HCT116 (cell line): ENCODE data around the gene EMILIN2. TPM values are rescaled to one million over a fixed set of nuclear protein-coding genes. Genes with fewer than 3 reads are reported as not detected.
"Not testable (repeated sequence)": the region's sequence is repeated elsewhere in the genome, so short reads cannot be mapped to it uniquely, and the experiment has no call there.

Experiments
- ATAC-seq: fragments of 200-7000 bp; cut with Tn5 transposase; 2 replicates; pipeline ENCODE4 v1.9.1; 2020; ENCODE audit warnings: mild to moderate bottlenecking, moderate library complexity
- BruUV-seq: library from RNA; stranded (reverse); fragments of 400-500 nt; replicated peaks from 2 replicates; lab custom pipeline; 2021; lab: Mats Ljungman, UMichigan
- CTCF ChIA-PET: fragments of 300-600 bp; sonication (Branson Sonifier 250); formaldehyde crosslinking; loops from one replicate; lab custom pipeline; 2021; ENCODE audit warnings: antibody characterized with exemption; lab: Charles Lee
- POLR2A ChIA-PET: fragments of 300-600, 350-600 bp; sonication (Branson Sonifier 250); formaldehyde crosslinking; loops from one replicate; lab custom pipeline; 2021; ENCODE audit warnings: antibody characterized with exemption; lab: Charles Lee
- RAD21 ChIA-PET, 2 experiments: fragments of 300-600 bp; sonication (Branson Sonifier 250); formaldehyde crosslinking; loops; one replicate each; lab custom pipeline; 2023; ENCODE audit warnings: low total read pairs in 2 of 2; ENCODE audit not compliant: uncharacterized antibody in 2 of 2, unreplicated experiment in 2 of 2, low non-redundant PET in 1 of 2; lab: Charles Lee
- DNase-seq: peaks from one replicate; pipeline ENCODE4 v3.0.0-alpha.2; 2010; ENCODE audit warnings: low read depth, low spot score
- H2AFZ ChIP-seq: fragments of 200-600 bp; shearing (Covaris generic), sonication (generic); 2 replicates; pipeline ENCODE4 v1.6.1; 2017; ENCODE audit warnings: low read depth, mixed run types, mixed read lengths, antibody characterized with exemption, low read length; ENCODE audit not compliant: poor library complexity, severe bottlenecking
- H3K27ac ChIP-seq: 2 replicates; pipeline ENCODE4 v1.5.1; 2012; ENCODE audit warnings: low read depth, low read length
- H3K27me3 ChIP-seq: fragments of 200-600 bp; sonication (generic); 2 replicates; pipeline ENCODE4 v1.6.1; 2016; ENCODE audit warnings: mixed run types, low read length, mixed read lengths; ENCODE audit not compliant: insufficient read depth
- H3K36me3 ChIP-seq, 2 experiments: fragments of 200-500 bp in 1 of 2; fragments of 200-600 bp in 1 of 2; sonication (Bioruptor generic) in 1 of 2; sonication (generic) in 1 of 2; 2 replicates each; pipeline versions ENCODE4 v1.5.1 to v1.6.1; 2014 to 2016; ENCODE audit warnings: low read length in 2 of 2, inconsistent platforms in 1 of 2, mixed read lengths in 1 of 2, mixed run types in 1 of 2; ENCODE audit not compliant: insufficient read depth in 2 of 2, control insufficient read depth in 1 of 2
- H3K4me1 ChIP-seq, 2 experiments: fragments of 200-600 bp in 1 of 2; sonication (generic) in 1 of 2; 2 replicates each; pipeline versions ENCODE4 v1.5.1 to v1.6.1; 2012 to 2017; ENCODE audit warnings: low read length in 2 of 2, inconsistent platforms in 1 of 2, mild to moderate bottlenecking in 1 of 2, mixed read lengths in 1 of 2, mixed run types in 1 of 2, moderate library complexity in 1 of 2; ENCODE audit not compliant: insufficient read depth in 2 of 2, control insufficient read depth in 1 of 2
- H3K4me2 ChIP-seq: fragments of 200-600 bp; sonication (generic); 2 replicates; pipeline ENCODE4 v1.6.1; 2017; ENCODE audit warnings: mixed run types, low read length, mixed read lengths
- H3K4me3 ChIP-seq, 2 experiments: fragments of 200-600 bp in 1 of 2; sonication (generic) in 1 of 2; replicated peaks in 1 of 2; 2 replicates each; pipeline ENCODE4 v1.5.1; 2011 to 2016; ENCODE audit warnings: low read length in 2 of 2, control low read depth in 1 of 2, low read depth in 1 of 2, mild to moderate bottlenecking in 1 of 2, mixed read lengths in 1 of 2, mixed run types in 1 of 2
- H3K79me2 ChIP-seq: fragments of 200-600 bp; sonication (generic); 2 replicates; pipeline ENCODE4 v1.6.1; 2017; ENCODE audit warnings: mild to moderate bottlenecking, mixed run types, low read length, moderate library complexity, mixed read lengths; ENCODE audit not compliant: insufficient read depth
- H3K9ac ChIP-seq: fragments of 200-600 bp; sonication (generic); 2 replicates; pipeline ENCODE4 v1.6.1; 2016; ENCODE audit warnings: low read length, mixed read lengths
- H3K9me2 ChIP-seq: fragments of 200-600 bp; sonication (generic), shearing (Covaris generic); 2 replicates; pipeline ENCODE4 v1.6.1; 2017; ENCODE audit warnings: mixed run types, mild to moderate bottlenecking, moderate library complexity; ENCODE audit not compliant: insufficient read depth
- H3K9me3 ChIP-seq, 2 experiments: fragments of 200-500 bp in 1 of 2; fragments of 200-600 bp in 1 of 2; sonication (Bioruptor generic) in 1 of 2; sonication (generic) in 1 of 2; 2 replicates each; pipeline ENCODE4 v1.6.1; 2014 to 2017; ENCODE audit warnings: low read length in 2 of 2, mixed read lengths in 2 of 2, inconsistent platforms in 1 of 2, low read depth in 1 of 2, mild to moderate bottlenecking in 1 of 2, mixed run types in 1 of 2, moderate library complexity in 1 of 2; ENCODE audit not compliant: control insufficient read depth in 1 of 2, insufficient read depth in 1 of 2
- H4K20me1 ChIP-seq: fragments of 200-600 bp; sonication (generic), shearing (Covaris generic); 2 replicates; pipeline ENCODE4 v1.6.1; 2017; ENCODE audit warnings: mixed run types, mild to moderate bottlenecking, moderate library complexity; ENCODE audit not compliant: insufficient read depth
- EGR1 ChIP-seq: IDR thresholded peaks from 2 replicates; pipeline ENCODE4 v1.6.1; 2012; ENCODE audit warnings: low read depth
- EZH2phosphoT487 ChIP-seq: fragments of 200-600 bp; IDR thresholded peaks from 2 replicates; pipeline ENCODE4 v1.6.1; 2018; ENCODE audit warnings: antibody characterized with exemption, borderline replicate concordance
- FOSL1 ChIP-seq: IDR thresholded peaks from 2 replicates; pipeline ENCODE4 v1.6.1; 2012; ENCODE audit warnings: low read depth
- SP1 ChIP-seq: IDR thresholded peaks from 2 replicates; pipeline ENCODE4 v1.6.1; 2012; ENCODE audit warnings: low read depth
- intact Hi-C: fragments of 100-400 bp; cut with micrococcal nuclease; formaldehyde crosslinking; loops from 2 replicates; pipeline ENCODE4 v1.10.0; 2022
- total RNA-seq: library from RNA; stranded (reverse); gene quantifications from one replicate; pipeline ENCODE4 v1.2.1, GENCODE V29; 2021; ENCODE audit not compliant: unreplicated experiment
- TF ChIP-seq, protein P1 (sequence below): IDR thresholded peaks from 2 replicates; pipeline ENCODE4 v1.6.1; 2011; ENCODE audit warnings: mild to moderate bottlenecking, low read length, moderate library complexity; ENCODE audit not compliant: insufficient replicate concordance; ENCODE audit errors: extremely low read depth
- TF ChIP-seq, protein P2 (sequence below), 3 experiments: fragments of 200-600 bp in 1 of 3; sonication (generic) in 1 of 3; IDR thresholded peaks in 2 of 3; conservative IDR thresholded peaks in 1 of 3; 2 replicates each; pipeline ENCODE4 v1.5.1; 2012 to 2017; ENCODE audit warnings: low read depth in 2 of 3, low read length in 2 of 3, antibody characterized with exemption in 1 of 3, borderline replicate concordance in 1 of 3, control low read depth in 1 of 3, mild to moderate bottlenecking in 1 of 3, mixed read lengths in 1 of 3, mixed run types in 1 of 3, moderate library complexity in 1 of 3; ENCODE audit not compliant: insufficient read depth in 1 of 3

Gene EMILIN2
- total RNA-seq, 1 experiment from 2014 or later: 23.4 TPM

DNA sequence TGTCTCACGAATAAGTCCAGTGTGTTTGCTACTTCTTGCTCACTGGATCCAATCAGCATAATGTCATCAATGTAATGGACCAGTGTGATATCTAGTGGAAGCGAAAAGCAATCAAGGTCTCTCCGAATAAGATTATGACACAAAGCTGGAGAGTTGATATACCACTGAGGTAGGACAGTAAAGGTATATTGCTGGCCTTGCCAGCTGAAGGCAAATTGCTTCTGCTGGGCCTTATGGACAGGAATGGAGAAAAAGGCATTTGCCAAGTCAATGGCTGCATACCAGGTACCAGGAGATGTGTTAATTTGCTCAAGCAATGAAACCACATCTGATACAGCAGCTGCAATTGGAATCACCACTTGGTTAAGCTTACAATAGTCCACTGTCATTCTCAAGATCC lies 10.7 kb upstream of the EMILIN2 start:
- H3K9me3 ChIP-seq, DNase-seq, H3K4me3 ChIP-seq, intact Hi-C loops, RAD21 ChIA-PET, H3K4me1 ChIP-seq, H3K27me3 ChIP-seq, H4K20me1 ChIP-seq, BruUV-seq, ATAC-seq, H3K9ac ChIP-seq, H3K36me3 ChIP-seq, H3K9me2 ChIP-seq, H2AFZ ChIP-seq, H3K79me2 ChIP-seq, CTCF ChIA-PET, H3K4me2 ChIP-seq, POLR2A ChIA-PET, H3K27ac ChIP-seq: not testable (repeated sequence)

DNA sequence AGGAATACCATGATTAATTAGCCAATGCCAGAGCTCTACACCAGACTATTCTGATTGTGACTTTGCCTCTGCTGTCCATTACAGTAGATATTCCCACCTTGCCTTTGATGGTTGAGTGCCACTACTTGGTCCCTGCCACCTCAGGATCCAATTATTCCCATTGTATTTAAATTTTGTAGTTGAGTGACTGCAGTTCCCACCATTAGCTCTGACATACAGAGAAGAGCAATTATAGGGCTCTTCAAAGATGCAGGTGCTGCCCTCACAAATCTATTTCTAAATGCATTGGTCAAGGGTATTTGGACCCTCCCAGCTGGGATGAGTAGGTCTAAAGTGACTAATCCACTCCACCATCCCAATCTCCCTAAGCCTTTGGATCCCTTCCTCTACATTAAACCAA lies 9.5 kb upstream of the EMILIN2 start:
- RAD21 ChIA-PET: not testable (repeated sequence)

DNA sequence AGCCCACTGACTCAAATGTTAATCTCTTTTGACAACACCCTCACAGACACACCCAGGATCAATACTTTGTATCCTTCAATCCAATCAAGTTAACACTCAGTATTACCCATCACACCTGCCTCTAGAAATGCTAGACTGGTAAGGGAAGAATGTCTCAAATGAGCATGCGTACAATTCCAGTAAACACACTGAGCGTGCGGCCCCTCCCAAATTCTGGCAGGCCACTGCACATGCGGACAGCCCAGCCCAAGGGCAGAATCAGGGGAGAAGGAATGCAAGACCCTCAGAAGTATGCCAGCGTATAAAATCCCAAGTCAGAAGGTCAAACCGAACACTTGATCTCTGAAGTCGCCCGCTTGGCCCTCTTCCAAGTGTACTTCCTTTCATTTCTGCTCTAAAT lies 7.6 kb upstream of the EMILIN2 start:
- H3K4me2 ChIP-seq: no peak overlapping the region
- ATAC-seq: no peak
- no TSS peak for BruUV-seq
- H3K79me2 ChIP-seq: no peaks in the 10 kb centered on the region
- TF ChIP-seq, protein P1, sequence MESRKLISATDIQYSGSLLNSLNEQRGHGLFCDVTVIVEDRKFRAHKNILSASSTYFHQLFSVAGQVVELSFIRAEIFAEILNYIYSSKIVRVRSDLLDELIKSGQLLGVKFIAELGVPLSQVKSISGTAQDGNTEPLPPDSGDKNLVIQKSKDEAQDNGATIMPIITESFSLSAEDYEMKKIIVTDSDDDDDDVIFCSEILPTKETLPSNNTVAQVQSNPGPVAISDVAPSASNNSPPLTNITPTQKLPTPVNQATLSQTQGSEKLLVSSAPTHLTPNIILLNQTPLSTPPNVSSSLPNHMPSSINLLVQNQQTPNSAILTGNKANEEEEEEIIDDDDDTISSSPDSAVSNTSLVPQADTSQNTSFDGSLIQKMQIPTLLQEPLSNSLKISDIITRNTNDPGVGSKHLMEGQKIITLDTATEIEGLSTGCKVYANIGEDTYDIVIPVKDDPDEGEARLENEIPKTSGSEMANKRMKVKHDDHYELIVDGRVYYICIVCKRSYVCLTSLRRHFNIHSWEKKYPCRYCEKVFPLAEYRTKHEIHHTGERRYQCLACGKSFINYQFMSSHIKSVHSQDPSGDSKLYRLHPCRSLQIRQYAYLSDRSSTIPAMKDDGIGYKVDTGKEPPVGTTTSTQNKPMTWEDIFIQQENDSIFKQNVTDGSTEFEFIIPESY: no peak
- no peak for TF ChIP-seq EZH2phosphoT487
- TF ChIP-seq SP1: no peak
- no peak for TF ChIP-seq EGR1
- TF ChIP-seq FOSL1: no peak
- TF ChIP-seq, protein P2, sequence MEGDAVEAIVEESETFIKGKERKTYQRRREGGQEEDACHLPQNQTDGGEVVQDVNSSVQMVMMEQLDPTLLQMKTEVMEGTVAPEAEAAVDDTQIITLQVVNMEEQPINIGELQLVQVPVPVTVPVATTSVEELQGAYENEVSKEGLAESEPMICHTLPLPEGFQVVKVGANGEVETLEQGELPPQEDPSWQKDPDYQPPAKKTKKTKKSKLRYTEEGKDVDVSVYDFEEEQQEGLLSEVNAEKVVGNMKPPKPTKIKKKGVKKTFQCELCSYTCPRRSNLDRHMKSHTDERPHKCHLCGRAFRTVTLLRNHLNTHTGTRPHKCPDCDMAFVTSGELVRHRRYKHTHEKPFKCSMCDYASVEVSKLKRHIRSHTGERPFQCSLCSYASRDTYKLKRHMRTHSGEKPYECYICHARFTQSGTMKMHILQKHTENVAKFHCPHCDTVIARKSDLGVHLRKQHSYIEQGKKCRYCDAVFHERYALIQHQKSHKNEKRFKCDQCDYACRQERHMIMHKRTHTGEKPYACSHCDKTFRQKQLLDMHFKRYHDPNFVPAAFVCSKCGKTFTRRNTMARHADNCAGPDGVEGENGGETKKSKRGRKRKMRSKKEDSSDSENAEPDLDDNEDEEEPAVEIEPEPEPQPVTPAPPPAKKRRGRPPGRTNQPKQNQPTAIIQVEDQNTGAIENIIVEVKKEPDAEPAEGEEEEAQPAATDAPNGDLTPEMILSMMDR (IDR thresholded peaks at IDR 0.05 in 2 of 3, conservative IDR thresholded peaks at IDR 0.05 in 1 of 3; ENCODE audit: borderline replicate concordance in 1 of 3, insufficient read depth in 1 of 3, low read depth in 2 of 3, low read length in 2 of 3): no peak
- H3K36me3 ChIP-seq: no peaks in the 10 kb centered on the region
- no peaks in the 10 kb centered on the region for H3K9me2 ChIP-seq
- DNase-seq: no peak
- H2AFZ ChIP-seq: no peak overlapping the region
- H4K20me1 ChIP-seq: no peaks in the 10 kb centered on the region
- CTCF ChIA-PET: no interaction called here
- RAD21 ChIA-PET: no interaction called here
- H3K4me1 ChIP-seq: no peaks in the 10 kb centered on the region
- POLR2A ChIA-PET: no interaction called here
- H3K27me3 ChIP-seq: no peaks in the 10 kb centered on the region
- H3K9me3 ChIP-seq: no peaks in the 10 kb centered on the region
- H3K9ac ChIP-seq: no peak overlapping the region
- intact Hi-C loops: no loop called here
- no peak overlapping the region for H3K4me3 ChIP-seq
- no peak overlapping the region for H3K27ac ChIP-seq

More for the DNA sequence above, 9.5 kb upstream of the EMILIN2 start:
- H3K9me3 ChIP-seq, H3K4me3 ChIP-seq, H4K20me1 ChIP-seq, H3K27ac ChIP-seq, H3K9ac ChIP-seq, H3K27me3 ChIP-seq, H3K4me1 ChIP-seq, H3K4me2 ChIP-seq, H3K9me2 ChIP-seq, POLR2A ChIA-PET, H2AFZ ChIP-seq, H3K79me2 ChIP-seq, H3K36me3 ChIP-seq, ATAC-seq, CTCF ChIA-PET, DNase-seq, intact Hi-C loops, BruUV-seq: not testable (repeated sequence)
